ENCODE results near the gene SPTBN1.

SPTBN1 gene

GRCh38 chr2:54486766-54487165 lies 30.6 kb downstream of the SPTBN1 start:
- H3K4me2 ChIP-seq (ENCODE audit: low read depth, low read length, poor library complexity, severe bottlenecking) = no peak overlapping the region
- peaks cover 24% of the 10 kb centered on the region for H3K4me1 ChIP-seq (ENCODE audit: insufficient read depth, low read length, poor library complexity, severe bottlenecking)
- no peak overlapping the region for H3K4me3 ChIP-seq (ENCODE audit: low read length, poor library complexity, severe bottlenecking)
- H3K9me3 ChIP-seq (ENCODE audit: insufficient read depth, low read depth, low read length) = no peaks in the 10 kb centered on the region
- 0 out of 2 replicates have a peak, but pooled peaks cover 3% of the 10 kb centered on the region for H3K79me2 ChIP-seq (ENCODE audit: insufficient read depth, low read length)
- TF ChIP-seq CTCF (conservative IDR thresholded peaks at IDR 0.05; ENCODE audit: low read length) (no peak), EZH2phosphoT487 (IDR thresholded peaks at IDR 0.05; ENCODE audit: borderline replicate concordance) (no peak)
- H3K9me2 ChIP-seq (replicated peaks; ENCODE audit: low read depth, low read length) = no peaks in the 10 kb centered on the region
- H3K9ac ChIP-seq (ENCODE audit: low read depth, low read length, poor library complexity, severe bottlenecking) = no peak overlapping the region
- no peaks in the 10 kb centered on the region for H3F3A ChIP-seq (ENCODE audit: low read depth)
- no peaks in the 10 kb centered on the region for H3K27me3 ChIP-seq (ENCODE audit: insufficient read depth, low read length, poor library complexity, severe bottlenecking)
- no peak overlapping the region for H2AFZ ChIP-seq (ENCODE audit: low read length)
- no peaks in the 10 kb centered on the region for H3K36me3 ChIP-seq (ENCODE audit: insufficient read depth, low read length)
- no peaks in the 10 kb centered on the region for H4K20me1 ChIP-seq (ENCODE audit: insufficient read depth, low read length, poor library complexity, severe bottlenecking)

GRCh38 chr2:54490863-54491262 lies 34.7 kb downstream of the SPTBN1 start:
- Histone ChIP-seq H3K36me3 (ENCODE audit: insufficient read depth, low read length) (no peaks in the 10 kb centered on the region), H4K20me1 (ENCODE audit: insufficient read depth, low read length, poor library complexity, severe bottlenecking) (no peaks in the 10 kb centered on the region), H3K79me2 (ENCODE audit: insufficient read depth, low read length) (0 out of 2 replicates have a peak, but pooled peaks cover 4% of the 10 kb centered on the region), H3K4me2 (ENCODE audit: low read depth, low read length, poor library complexity, severe bottlenecking) (no peak overlapping the region), H3K27me3 (ENCODE audit: insufficient read depth, low read length, poor library complexity, severe bottlenecking) (no peaks in the 10 kb centered on the region), H2AFZ (ENCODE audit: low read length) (no peak overlapping the region), H3K9me3 (ENCODE audit: insufficient read depth, low read depth, low read length) (no peaks in the 10 kb centered on the region), H3K4me1 (ENCODE audit: insufficient read depth, low read length, poor library complexity, severe bottlenecking) (peaks cover 20% of the 10 kb centered on the region), H3K9ac (ENCODE audit: low read depth, low read length, poor library complexity, severe bottlenecking) (no peak overlapping the region), H3F3A (ENCODE audit: low read depth) (no peaks in the 10 kb centered on the region), H3K4me3 (ENCODE audit: low read length, poor library complexity, severe bottlenecking) (no peak overlapping the region), H3K9me2 (replicated peaks; ENCODE audit: low read depth, low read length) (no peaks in the 10 kb centered on the region)
- TF ChIP-seq CTCF (conservative IDR thresholded peaks at IDR 0.05; ENCODE audit: low read length) (no peak), EZH2phosphoT487 (IDR thresholded peaks at IDR 0.05; ENCODE audit: borderline replicate concordance) (no peak)

- Histone ChIP-seq H3K4me3 (ENCODE audit: low read length, poor library complexity, severe bottlenecking) (no peak overlapping the region), H3K79me2 (ENCODE audit: insufficient read depth, low read length) (0 out of 2 replicates have a peak, but pooled peaks cover 4% of the 10 kb centered on the region), H4K20me1 (ENCODE audit: insufficient read depth, low read length, poor library complexity, severe bottlenecking) (no peaks in the 10 kb centered on the region), H3K36me3 (ENCODE audit: insufficient read depth, low read length) (no peaks in the 10 kb centered on the region), H3K27me3 (ENCODE audit: insufficient read depth, low read length, poor library complexity, severe bottlenecking) (no peaks in the 10 kb centered on the region), H3F3A (ENCODE audit: low read depth) (no peaks in the 10 kb centered on the region), H3K4me1 (ENCODE audit: insufficient read depth, low read length, poor library complexity, severe bottlenecking) (peaks cover 31% of the 10 kb centered on the region), H2AFZ (ENCODE audit: low read length) (no peak overlapping the region), H3K9me3 (ENCODE audit: insufficient read depth, low read depth, low read length) (no peaks in the 10 kb centered on the region), H3K9me2 (replicated peaks; ENCODE audit: low read depth, low read length) (no peaks in the 10 kb centered on the region), H3K4me2 (ENCODE audit: low read depth, low read length, poor library complexity, severe bottlenecking) (no peak overlapping the region), H3K9ac (ENCODE audit: low read depth, low read length, poor library complexity, severe bottlenecking) (no peak overlapping the region)
- no peak for TF ChIP-seq CTCF (conservative IDR thresholded peaks at IDR 0.05; ENCODE audit: low read length)
These were observed 36.2 kb downstream of the SPTBN1 start for GRCh38 chr2:54492335-54492734.
